ENCODE measurements around the gene BANK1. TPM values are rescaled to one million over a fixed set of nuclear protein-coding genes. Genes with fewer than 3 reads are reported as not detected.
A peak's percentile ranks its signal among the peaks of the same experiment; 100 is the strongest.

Gene BANK1
- polyA plus RNA-seq, 1 of the 3 experiments (the other 2 are of a cell fraction) = not detected

DNA sequence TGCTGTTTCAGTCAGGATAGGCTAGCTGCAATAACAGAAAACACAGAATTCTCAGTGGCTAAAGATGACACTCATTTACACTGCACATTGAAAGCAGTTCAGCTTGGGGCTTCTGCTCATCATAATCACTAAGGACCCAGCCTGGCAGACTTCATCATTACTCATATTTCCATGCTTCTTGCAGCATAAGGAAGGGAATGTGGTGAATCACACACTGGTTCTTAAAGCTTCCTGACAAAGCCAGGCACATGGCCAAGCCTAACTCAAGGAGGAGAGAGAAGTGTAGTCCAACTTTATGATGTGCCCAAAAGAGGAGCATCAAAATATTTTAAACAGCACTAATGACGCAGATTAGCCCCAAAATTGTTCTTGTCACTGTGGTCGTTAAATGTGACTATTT is 186.5 kb downstream of the BANK1 start (continued):
- TF ChIP-seq EP300 (IDR thresholded peaks at IDR 0.05; ENCODE audit: borderline replicate concordance in 1 of 2, low read depth in 1 of 2, low read length in 1 of 2) = peak; percentile 28 to 89; a peak in 1 of 4 replicates
- no peak for TF ChIP-seq MXI1 (IDR thresholded peaks at IDR 0.05; ENCODE audit: low read depth, low read length)
- no peak for TF ChIP-seq ELF1 (IDR thresholded peaks at IDR 0.05)
- TF ChIP-seq TCF12 (IDR thresholded peaks at IDR 0.05) = peak; percentile 93
- TF ChIP-seq, protein P1, sequence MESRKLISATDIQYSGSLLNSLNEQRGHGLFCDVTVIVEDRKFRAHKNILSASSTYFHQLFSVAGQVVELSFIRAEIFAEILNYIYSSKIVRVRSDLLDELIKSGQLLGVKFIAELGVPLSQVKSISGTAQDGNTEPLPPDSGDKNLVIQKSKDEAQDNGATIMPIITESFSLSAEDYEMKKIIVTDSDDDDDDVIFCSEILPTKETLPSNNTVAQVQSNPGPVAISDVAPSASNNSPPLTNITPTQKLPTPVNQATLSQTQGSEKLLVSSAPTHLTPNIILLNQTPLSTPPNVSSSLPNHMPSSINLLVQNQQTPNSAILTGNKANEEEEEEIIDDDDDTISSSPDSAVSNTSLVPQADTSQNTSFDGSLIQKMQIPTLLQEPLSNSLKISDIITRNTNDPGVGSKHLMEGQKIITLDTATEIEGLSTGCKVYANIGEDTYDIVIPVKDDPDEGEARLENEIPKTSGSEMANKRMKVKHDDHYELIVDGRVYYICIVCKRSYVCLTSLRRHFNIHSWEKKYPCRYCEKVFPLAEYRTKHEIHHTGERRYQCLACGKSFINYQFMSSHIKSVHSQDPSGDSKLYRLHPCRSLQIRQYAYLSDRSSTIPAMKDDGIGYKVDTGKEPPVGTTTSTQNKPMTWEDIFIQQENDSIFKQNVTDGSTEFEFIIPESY (IDR thresholded peaks at IDR 0.05; ENCODE audit: borderline replicate concordance, low read depth) = peak; percentile 48; the same call in 1 of the 2 replicates
- no peak for TF ChIP-seq FOXJ3 (CRISPR knock-in tag; IDR thresholded peaks at IDR 0.05)
- peak; percentile 47; the same call in 1 of the 2 replicates for TF ChIP-seq FOXM1 (IDR thresholded peaks at IDR 0.05; ENCODE audit: low read depth)
- peak; percentile 78 for TF ChIP-seq TEAD4 (IDR thresholded peaks at IDR 0.05; ENCODE audit: borderline replicate concordance, insufficient read depth)
- TF ChIP-seq NFIC (IDR thresholded peaks at IDR 0.05; ENCODE audit: borderline replicate concordance) = peak; percentile 96
- TF ChIP-seq EZH2phosphoT487 (IDR thresholded peaks at IDR 0.05; ENCODE audit: borderline replicate concordance, low read depth) = no peak
- TF ChIP-seq NRF1 (IDR thresholded peaks at IDR 0.05; ENCODE audit: low read depth, low read length) = no peak
- no peak for TF ChIP-seq YY1 (IDR thresholded peaks at IDR 0.05; ENCODE audit: low read depth)
- no peak for TF ChIP-seq MEF2A (IDR thresholded peaks at IDR 0.05; ENCODE audit: borderline replicate concordance, low read depth)
- no peak for TF ChIP-seq RAD21 (IDR thresholded peaks at IDR 0.05; ENCODE audit: low read length)
- TF ChIP-seq IRF3 (IDR thresholded peaks at IDR 0.05; ENCODE audit: low read depth, low read length) = no peak
- TF ChIP-seq, protein P2, sequence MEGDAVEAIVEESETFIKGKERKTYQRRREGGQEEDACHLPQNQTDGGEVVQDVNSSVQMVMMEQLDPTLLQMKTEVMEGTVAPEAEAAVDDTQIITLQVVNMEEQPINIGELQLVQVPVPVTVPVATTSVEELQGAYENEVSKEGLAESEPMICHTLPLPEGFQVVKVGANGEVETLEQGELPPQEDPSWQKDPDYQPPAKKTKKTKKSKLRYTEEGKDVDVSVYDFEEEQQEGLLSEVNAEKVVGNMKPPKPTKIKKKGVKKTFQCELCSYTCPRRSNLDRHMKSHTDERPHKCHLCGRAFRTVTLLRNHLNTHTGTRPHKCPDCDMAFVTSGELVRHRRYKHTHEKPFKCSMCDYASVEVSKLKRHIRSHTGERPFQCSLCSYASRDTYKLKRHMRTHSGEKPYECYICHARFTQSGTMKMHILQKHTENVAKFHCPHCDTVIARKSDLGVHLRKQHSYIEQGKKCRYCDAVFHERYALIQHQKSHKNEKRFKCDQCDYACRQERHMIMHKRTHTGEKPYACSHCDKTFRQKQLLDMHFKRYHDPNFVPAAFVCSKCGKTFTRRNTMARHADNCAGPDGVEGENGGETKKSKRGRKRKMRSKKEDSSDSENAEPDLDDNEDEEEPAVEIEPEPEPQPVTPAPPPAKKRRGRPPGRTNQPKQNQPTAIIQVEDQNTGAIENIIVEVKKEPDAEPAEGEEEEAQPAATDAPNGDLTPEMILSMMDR (IDR thresholded peaks at IDR 0.05) = no peak
- TF ChIP-seq, protein P3, sequence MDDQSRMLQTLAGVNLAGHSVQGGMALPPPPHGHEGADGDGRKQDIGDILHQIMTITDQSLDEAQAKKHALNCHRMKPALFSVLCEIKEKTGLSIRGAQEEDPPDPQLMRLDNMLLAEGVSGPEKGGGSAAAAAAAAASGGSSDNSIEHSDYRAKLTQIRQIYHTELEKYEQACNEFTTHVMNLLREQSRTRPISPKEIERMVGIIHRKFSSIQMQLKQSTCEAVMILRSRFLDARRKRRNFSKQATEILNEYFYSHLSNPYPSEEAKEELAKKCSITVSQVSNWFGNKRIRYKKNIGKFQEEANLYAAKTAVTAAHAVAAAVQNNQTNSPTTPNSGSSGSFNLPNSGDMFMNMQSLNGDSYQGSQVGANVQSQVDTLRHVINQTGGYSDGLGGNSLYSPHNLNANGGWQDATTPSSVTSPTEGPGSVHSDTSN (IDR thresholded peaks at IDR 0.05) = peak; percentile 92
- TF ChIP-seq, protein P4, sequence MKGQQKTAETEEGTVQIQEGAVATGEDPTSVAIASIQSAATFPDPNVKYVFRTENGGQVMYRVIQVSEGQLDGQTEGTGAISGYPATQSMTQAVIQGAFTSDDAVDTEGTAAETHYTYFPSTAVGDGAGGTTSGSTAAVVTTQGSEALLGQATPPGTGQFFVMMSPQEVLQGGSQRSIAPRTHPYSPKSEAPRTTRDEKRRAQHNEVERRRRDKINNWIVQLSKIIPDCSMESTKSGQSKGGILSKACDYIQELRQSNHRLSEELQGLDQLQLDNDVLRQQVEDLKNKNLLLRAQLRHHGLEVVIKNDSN (IDR thresholded peaks at IDR 0.05; ENCODE audit: borderline replicate concordance, low read depth) = no peak
